ENCODE data around the gene FERMT3.

FERMT3 gene

DNA sequence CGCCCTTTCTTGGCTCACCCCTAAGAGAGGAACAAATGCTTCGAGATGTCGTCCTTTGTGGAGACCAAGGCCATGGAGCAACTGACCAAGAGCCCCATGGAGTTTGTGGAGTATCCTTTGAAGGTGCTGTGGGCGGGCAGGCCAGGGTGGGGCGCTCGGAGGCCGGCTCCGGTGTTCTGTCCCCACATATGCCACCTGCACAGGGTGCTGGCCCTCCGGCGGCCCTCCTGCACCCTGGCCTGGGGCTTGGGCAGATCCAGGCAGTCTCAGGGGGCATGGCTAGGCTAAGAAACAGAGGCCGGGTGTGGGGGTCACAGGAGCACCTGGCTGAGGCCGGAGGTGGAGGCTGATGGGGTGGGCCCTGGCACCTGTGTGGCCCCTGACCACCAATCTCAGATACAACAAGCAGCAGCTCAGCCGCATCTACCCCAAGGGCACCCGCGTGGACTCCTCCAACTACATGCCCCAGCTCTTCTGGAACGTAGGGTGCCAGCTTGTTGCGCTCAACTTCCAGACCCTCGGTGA lies 55.1 kb downstream of the FERMT3 start:
- TF ChIP-seq CTCF (IDR thresholded peaks at IDR 0.05; ENCODE audit: control insufficient read depth, extremely low read depth, insufficient read depth), result no peak
- no peak overlapping the region for H3K4me3 ChIP-seq (ENCODE audit: low read depth, low read length)

DNA sequence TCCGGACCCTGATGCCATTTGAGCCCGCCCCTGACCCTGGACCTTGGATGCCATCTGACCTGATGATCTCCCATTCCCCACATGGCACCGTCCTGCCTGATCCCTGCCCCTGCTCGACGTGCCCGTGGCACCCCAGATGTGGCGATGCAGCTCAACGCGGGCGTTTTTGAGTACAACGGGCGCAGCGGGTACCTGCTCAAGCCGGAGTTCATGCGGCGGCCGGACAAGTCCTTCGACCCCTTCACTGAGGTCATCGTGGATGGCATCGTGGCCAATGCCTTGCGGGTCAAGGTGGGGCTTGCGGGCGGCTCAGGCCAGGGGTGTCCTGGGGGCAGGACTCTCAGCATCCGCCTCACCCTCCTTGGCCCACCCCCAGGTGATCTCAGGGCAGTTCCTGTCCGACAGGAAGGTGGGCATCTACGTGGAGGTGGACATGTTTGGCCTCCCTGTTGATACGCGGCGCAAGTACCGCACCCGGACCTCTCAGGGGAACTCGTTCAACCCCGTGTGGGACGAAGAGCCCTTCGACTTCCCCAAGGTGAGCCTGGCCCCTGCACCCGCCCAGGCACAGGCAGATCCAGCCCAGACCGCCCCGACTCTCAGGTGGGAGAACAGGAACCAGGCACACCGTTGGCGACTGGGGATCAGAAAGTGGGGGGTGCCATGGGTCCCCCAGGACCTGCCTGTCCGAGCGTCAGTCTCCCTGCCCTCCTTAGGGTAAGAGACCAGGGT lies 55.9 kb downstream of the FERMT3 start:
- no peak overlapping the region for H3K4me3 ChIP-seq (ENCODE audit: low read depth, low read length)
- DNase-seq (ENCODE audit: low read depth), result no peak
- TF ChIP-seq CTCF (IDR thresholded peaks at IDR 0.05; ENCODE audit: control insufficient read depth, extremely low read depth, insufficient read depth), result no peak

More for the DNA sequence above, 55.1 kb downstream of the FERMT3 start:
- no peak for DNase-seq (ENCODE audit: low read depth)

DNA sequence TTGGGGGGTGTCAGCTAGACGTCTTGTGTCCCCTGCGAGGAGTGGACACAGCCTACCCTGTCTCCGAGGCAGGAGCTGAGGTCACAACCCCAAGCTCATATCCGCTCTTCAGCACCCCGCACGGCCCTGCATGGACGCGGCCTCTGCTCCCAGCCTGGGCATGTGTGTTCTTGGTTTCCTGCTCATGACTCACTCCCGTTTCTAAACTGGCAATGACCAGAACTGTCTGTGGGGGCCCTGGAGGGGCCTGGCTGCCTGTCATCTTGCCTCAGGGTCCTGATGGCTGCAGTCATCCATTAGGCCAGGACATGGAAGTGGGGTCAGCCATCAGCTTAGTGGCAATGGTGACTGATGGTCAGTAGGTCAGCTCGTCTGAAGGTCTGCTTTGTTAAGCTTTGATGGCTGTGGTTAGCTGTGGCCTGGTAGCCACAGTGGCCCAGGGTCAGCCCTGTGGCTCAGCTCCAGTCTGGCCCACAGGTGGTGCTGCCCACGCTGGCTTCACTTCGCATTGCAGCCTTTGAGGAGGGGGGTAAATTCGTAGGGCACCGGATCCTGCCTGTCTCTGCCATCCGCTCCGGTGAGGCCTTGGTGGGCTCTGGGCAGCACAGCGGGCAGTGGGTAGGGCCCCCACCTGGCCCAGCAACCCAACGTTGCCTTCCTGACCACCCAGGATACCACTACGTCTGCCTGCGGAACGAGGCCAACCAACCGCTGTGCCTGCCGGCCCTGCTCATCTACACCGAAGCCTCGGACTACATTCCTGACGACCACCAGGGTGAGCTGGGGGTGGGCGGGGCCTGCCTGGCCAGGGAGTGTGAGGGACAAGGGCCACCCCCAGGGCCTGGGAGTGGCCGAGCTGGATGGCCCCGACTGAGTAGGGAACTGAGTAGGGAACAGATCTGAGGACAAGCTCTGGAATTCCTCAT lies 56.8 kb downstream of the FERMT3 start:
- H3K4me3 ChIP-seq (ENCODE audit: low read depth, low read length), result no peak overlapping the region
- no peak for TF ChIP-seq CTCF (IDR thresholded peaks at IDR 0.05; ENCODE audit: control insufficient read depth, extremely low read depth, insufficient read depth)
- DNase-seq (ENCODE audit: low read depth), result no peak

DNA sequence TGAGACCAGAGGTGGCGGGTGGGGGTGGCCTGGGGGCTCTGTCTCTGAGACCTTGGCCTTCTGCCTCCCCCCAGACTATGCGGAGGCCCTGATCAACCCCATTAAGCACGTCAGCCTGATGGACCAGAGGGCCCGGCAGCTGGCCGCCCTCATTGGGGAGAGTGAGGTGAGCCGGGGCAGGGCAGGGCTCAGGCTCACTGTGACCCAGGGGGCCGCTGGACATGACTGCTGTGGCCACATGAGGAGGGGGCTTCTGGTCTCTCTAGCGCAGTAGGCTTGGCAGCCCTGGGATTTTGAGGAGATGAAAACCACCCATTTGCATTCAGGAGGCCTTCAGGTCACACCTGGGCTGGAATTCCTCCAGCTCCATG lies 57.4 kb downstream of the FERMT3 start:
- no peak overlapping the region for H3K4me3 ChIP-seq (ENCODE audit: low read depth, low read length)
- TF ChIP-seq CTCF (IDR thresholded peaks at IDR 0.05; ENCODE audit: control insufficient read depth, extremely low read depth, insufficient read depth), result no peak
- DNase-seq (ENCODE audit: low read depth), result no peak

GRCh38 chr11:64264371-64264852 lies 57.9 kb downstream of the FERMT3 start:
- no peak overlapping the region for H3K4me3 ChIP-seq (ENCODE audit: low read depth, low read length)
- no peak for DNase-seq (ENCODE audit: low read depth)
- TF ChIP-seq CTCF (IDR thresholded peaks at IDR 0.05; ENCODE audit: control insufficient read depth, extremely low read depth, insufficient read depth), result no peak

DNA sequence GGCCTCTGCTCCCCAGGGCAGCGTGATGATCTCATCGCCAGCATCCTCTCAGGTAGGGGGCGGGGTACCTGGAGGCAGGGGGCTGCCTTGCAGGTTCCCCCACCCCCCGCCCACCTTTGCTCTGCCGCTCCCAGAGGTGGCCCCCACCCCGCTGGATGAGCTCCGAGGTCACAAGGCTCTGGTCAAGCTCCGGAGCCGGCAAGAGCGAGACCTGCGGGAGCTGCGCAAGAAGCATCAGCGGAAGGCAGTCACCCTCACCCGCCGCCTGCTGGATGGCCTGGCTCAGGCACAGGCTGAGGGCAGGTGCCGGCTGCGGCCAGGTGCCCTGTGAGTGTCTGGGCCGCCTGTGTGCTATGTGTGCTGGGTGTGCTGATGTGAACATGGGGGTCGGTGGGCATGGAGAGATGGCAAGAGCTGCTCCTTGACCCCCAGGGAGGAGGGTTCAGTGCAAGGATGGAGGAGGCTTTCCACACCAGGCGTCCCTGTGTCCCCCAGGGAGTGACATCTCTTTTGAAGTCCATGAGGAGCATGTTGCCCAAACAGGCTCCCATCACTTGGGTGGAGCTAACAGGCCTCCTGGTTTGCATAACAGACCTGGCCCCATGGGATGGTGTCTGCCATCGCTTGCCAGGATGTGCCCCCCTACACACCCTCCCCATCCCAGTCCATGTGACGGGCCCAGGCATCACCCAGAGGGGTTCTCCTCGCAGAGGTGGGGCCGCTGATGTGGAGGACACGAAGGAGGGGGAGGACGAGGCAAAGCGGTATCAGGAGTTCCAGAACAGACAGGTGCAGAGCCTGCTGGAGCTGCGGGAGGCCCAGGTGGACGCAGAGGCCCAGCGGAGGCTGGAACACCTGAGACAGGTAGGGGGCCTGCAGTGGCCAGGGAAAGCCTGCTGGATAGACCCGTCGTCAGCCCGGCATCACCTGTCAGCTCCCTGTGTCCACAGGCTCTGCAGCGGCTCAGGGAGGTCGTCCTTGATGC lies 58.9 kb downstream of the FERMT3 start:
- no peak for DNase-seq (ENCODE audit: low read depth)
- no peak for TF ChIP-seq CTCF (IDR thresholded peaks at IDR 0.05; ENCODE audit: control insufficient read depth, extremely low read depth, insufficient read depth)
- no peak overlapping the region for H3K4me3 ChIP-seq (ENCODE audit: low read depth, low read length)
